Measurements from ENCODE around the gene ELL2. TPM values are rescaled to one million over a fixed set of nuclear protein-coding genes. Genes with fewer than 3 reads are reported as not detected.
A peak's percentile ranks its signal among the peaks of the same experiment; 100 is the strongest.

The ELL2 gene
- total and polyA plus RNA-seq, 10 donors = 4.3 to 109 (median 66.8) TPM

- TF ChIP-seq POLR2A (IDR thresholded peaks at IDR 0.05) (no peak), POLR2AphosphoS5 (IDR thresholded peaks at IDR 0.05) (peak in 2 of 3 donors; percentile 15 to 32)
- H3K9me3 ChIP-seq = no peaks in the 10 kb centered on the region
- no peak overlapping the region for H3K4me3 ChIP-seq
- peaks cover 0 to 7% (median 0%) of the 10 kb centered on the region in 6 donors for H3K4me1 ChIP-seq
- no peak overlapping the region for H3K27ac ChIP-seq
- no peak for DNase-seq
- H3K27me3 ChIP-seq (replicated peaks in 1 of 7) = no peaks in the 10 kb centered on the region
- 90 to 98% (median 91%) methylated on average over 5 of the region's 5 CpGs for WGBS, 5 donors
- intact Hi-C loops (cut with DNase I; ENCODE audit: low total_unique reads) = no loop called here
- H3K36me3 ChIP-seq = peaks cover 0 to 10% (median 0%) of the 10 kb centered on the region in 6 donors
These were observed 79.8 kb downstream of the ELL2 start for GRCh38 chr5:95881833-95882232.

DNA sequence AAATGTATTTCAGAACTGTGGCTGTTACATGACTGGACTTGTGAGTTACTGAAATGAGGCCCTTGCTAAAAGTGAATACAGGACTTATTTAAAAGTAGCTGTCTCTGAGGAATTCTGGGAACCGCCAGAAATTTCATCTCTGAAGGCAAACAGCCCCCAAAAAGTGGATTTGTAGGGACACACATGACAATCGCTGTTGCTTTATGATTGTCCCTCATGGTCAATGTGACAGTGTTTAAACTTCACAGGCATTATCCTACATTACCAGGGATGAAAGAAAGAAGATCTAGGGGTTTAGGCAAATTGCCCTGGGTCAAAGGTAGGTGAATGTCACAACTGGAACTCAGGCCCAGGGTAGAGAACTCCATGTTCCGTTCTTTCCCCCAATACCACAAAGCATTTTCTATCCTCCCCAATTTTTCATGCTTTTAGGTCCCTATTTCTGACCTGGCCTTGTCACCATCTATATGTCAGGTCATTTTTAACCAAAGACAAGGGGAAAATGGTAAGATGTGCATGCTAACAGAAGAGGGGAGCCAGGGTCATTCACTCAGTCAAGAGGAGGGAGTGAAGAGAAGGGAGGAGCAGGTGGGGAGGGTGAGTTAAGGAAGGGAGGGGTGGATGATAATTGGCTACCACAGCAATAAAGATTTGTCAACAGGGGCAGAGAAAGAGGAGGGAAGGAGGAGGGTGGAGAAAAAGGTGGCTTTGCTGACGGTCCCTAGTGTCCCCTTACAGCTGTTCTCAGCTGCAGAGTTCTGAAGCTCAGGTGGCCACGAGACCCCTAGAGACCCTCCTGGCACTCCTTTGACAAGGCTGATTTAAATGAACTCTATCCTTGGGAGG lies 81.3 kb downstream of the ELL2 start:
- no peak for DNase-seq
- Histone ChIP-seq H3K4me3 (no peak overlapping the region), H3K36me3 (no peaks in the 10 kb centered on the region), H3K9me3 (no peaks in the 10 kb centered on the region), H3K27me3 (replicated peaks in 1 of 7) (no peaks in the 10 kb centered on the region), H3K4me1 (peaks cover 0 to 7% (median 0%) of the 10 kb centered on the region in 6 donors), H3K27ac (no peak overlapping the region)
- 84 to 93% (median 89%) methylated on average over 5 of the region's 5 CpGs for WGBS, 5 donors
- TF ChIP-seq POLR2AphosphoS5 (IDR thresholded peaks at IDR 0.05) (no peak), POLR2A (IDR thresholded peaks at IDR 0.05) (no peak)
- TF ChIP-seq, protein P1, sequence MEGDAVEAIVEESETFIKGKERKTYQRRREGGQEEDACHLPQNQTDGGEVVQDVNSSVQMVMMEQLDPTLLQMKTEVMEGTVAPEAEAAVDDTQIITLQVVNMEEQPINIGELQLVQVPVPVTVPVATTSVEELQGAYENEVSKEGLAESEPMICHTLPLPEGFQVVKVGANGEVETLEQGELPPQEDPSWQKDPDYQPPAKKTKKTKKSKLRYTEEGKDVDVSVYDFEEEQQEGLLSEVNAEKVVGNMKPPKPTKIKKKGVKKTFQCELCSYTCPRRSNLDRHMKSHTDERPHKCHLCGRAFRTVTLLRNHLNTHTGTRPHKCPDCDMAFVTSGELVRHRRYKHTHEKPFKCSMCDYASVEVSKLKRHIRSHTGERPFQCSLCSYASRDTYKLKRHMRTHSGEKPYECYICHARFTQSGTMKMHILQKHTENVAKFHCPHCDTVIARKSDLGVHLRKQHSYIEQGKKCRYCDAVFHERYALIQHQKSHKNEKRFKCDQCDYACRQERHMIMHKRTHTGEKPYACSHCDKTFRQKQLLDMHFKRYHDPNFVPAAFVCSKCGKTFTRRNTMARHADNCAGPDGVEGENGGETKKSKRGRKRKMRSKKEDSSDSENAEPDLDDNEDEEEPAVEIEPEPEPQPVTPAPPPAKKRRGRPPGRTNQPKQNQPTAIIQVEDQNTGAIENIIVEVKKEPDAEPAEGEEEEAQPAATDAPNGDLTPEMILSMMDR (IDR thresholded peaks at IDR 0.05 in 8 of 11, conservative IDR thresholded peaks at IDR 0.05 in 3 of 11) = no peak
- intact Hi-C loops (cut with DNase I; ENCODE audit: low total_unique reads) = no loop called here

GRCh38 chr5:95879661-95880060 lies 82.0 kb downstream of the ELL2 start:
- intact Hi-C loops (cut with DNase I; ENCODE audit: low total_unique reads) = no loop called here
- no peak for TF ChIP-seq POLR2A (IDR thresholded peaks at IDR 0.05)
- no peak for TF ChIP-seq POLR2AphosphoS5 (IDR thresholded peaks at IDR 0.05)
- TF ChIP-seq, protein P1 (IDR thresholded peaks at IDR 0.05 in 8 of 11, conservative IDR thresholded peaks at IDR 0.05 in 3 of 11) = no peak
- Histone ChIP-seq H3K27me3 (replicated peaks in 1 of 7) (no peaks in the 10 kb centered on the region), H3K4me1 (peaks cover 0 to 7% (median 0%) of the 10 kb centered on the region in 6 donors), H3K9me3 (no peaks in the 10 kb centered on the region), H3K36me3 (no peaks in the 10 kb centered on the region), H3K4me3 (no peak overlapping the region), H3K27ac (no peak overlapping the region)
- no peak for DNase-seq
- WGBS, 5 donors = 78 to 91% (median 87%) methylated on average over 5 of the region's 5 CpGs

- intact Hi-C loops (cut with DNase I; ENCODE audit: low total_unique reads) = no loop called here
- WGBS, 5 donors = 68 to 86% (median 80%) methylated on average over 8 of the region's 8 CpGs
- H3K4me3 ChIP-seq = no peak overlapping the region
- H3K27ac ChIP-seq = no peak overlapping the region
- peaks cover 0 to 1% (median 0%) of the 10 kb centered on the region in 6 donors for H3K4me1 ChIP-seq
- no peaks in the 10 kb centered on the region for H3K9me3 ChIP-seq
- no peak for DNase-seq
- H3K36me3 ChIP-seq = no peaks in the 10 kb centered on the region
- TF ChIP-seq, protein P1 (IDR thresholded peaks at IDR 0.05 in 8 of 11, conservative IDR thresholded peaks at IDR 0.05 in 3 of 11) = no peak
- TF ChIP-seq POLR2A (IDR thresholded peaks at IDR 0.05) (no peak), POLR2AphosphoS5 (IDR thresholded peaks at IDR 0.05) (no peak)
- no peaks in the 10 kb centered on the region for H3K27me3 ChIP-seq (replicated peaks in 1 of 7)
These were observed 83.0 kb downstream of the ELL2 start for GRCh38 chr5:95878417-95879323.
